Erythroblast (primary cell): ENCODE results near the gene UBTF.

Experiments
- GATA1 ChIP-seq: IDR thresholded peaks from 2 replicates; pipeline ENCODE4 v1.6.1; 2011; ENCODE audit warnings: low read depth, mild to moderate bottlenecking, control low read depth, low read length, moderate library complexity
- POLR2A ChIP-seq: IDR thresholded peaks from 2 replicates; pipeline ENCODE4 v1.6.1; 2011; ENCODE audit warnings: mild to moderate bottlenecking, low read length

GRCh38 chr17:44235583-44235936 is 16.1 kb upstream of the UBTF start:
- no peak for TF ChIP-seq POLR2A
- TF ChIP-seq GATA1 = no peak
